Lung (tissue), 12 donors: Measurements from ENCODE around the gene ATAD3B. TPM values are rescaled to one million over a fixed set of nuclear protein-coding genes. Genes with fewer than 3 reads are reported as not detected.

Source experiments
- ATAC-seq: fragments of 200-7000 bp; cut with Tn5 transposase; one replicate; pipeline ENCODE4 v1.9.1; 2020; ENCODE audit warnings: moderate number of reproducible peaks; ENCODE audit not compliant: insufficient read depth, low FRiP score
- DNase-seq, 3 donors: peaks; one replicate each; pipeline ENCODE4 v3.0.0-alpha.2; 2013 to 2017
- H3K27ac ChIP-seq, 2 donors: one replicate each; pipeline ENCODE4 v1.5.1; 2013; ENCODE audit warnings: mild to moderate bottlenecking in 2 of 2, moderate library complexity in 2 of 2, control low read depth in 1 of 2, inconsistent platforms in 1 of 2, low read depth in 1 of 2, low read length in 1 of 2
- H3K27me3 ChIP-seq, 3 donors: one replicate each; pipeline ENCODE4 v1.5.1; 2013; ENCODE audit warnings: low read length in 2 of 3; ENCODE audit not compliant: control insufficient read depth in 3 of 3, insufficient read depth in 3 of 3
- H3K36me3 ChIP-seq, 4 donors: one replicate each; pipeline ENCODE4 v1.5.1; 2013; ENCODE audit warnings: low read length in 4 of 4, mild to moderate bottlenecking in 1 of 4, moderate library complexity in 1 of 4; ENCODE audit not compliant: control insufficient read depth in 4 of 4, insufficient read depth in 4 of 4
- H3K4me1 ChIP-seq, 5 donors: one replicate each; pipeline ENCODE4 v1.5.1; 2013; ENCODE audit warnings: low read length in 5 of 5, mild to moderate bottlenecking in 2 of 5, moderate library complexity in 1 of 5; ENCODE audit not compliant: control insufficient read depth in 5 of 5, insufficient read depth in 5 of 5
- H3K4me3 ChIP-seq: one replicate; pipeline ENCODE4 v1.5.1; 2013; ENCODE audit warnings: mild to moderate bottlenecking, control low read depth, moderate library complexity
- H3K9ac ChIP-seq, 2 donors: one replicate each; pipeline ENCODE4 v1.5.1; 2013; ENCODE audit warnings: low read length in 2 of 2, control low read depth in 1 of 2; ENCODE audit not compliant: insufficient read depth in 1 of 2
- H3K9me3 ChIP-seq, 4 donors: one replicate each; pipeline ENCODE4 v1.5.1; 2013; ENCODE audit warnings: low read length in 3 of 4, mild to moderate bottlenecking in 1 of 4, moderate library complexity in 1 of 4; ENCODE audit not compliant: control insufficient read depth in 4 of 4, insufficient read depth in 3 of 4
- CTCF ChIP-seq: IDR thresholded peaks from 2 replicates; pipeline ENCODE4 v1.5.1; 2012; ENCODE audit warnings: mild to moderate bottlenecking; ENCODE audit errors: control extremely low read depth, extremely low read depth
- WGBS, 2 donors: extraction: QIAGEN DNeasy Blood & Tissue Kit; methylation state at CpG; one replicate each; pipeline ENCODE4 v1.1.7; 2013; 5-methylcytosine and 5-hydroxymethylcytosine counted together
- polyA plus RNA-seq, 2 donors: library from polyadenylated mRNA; stranded (reverse); fragments of 200-250 nt; gene quantifications; one replicate each; pipeline ENCODE4 v1.2.1, GENCODE V29; 2013
- total RNA-seq, 2 donors: library from RNA; depleted of rRNA in 1 of 2; stranded (reverse); fragments of >200 nt in 1 of 2; gene quantifications; one replicate each; pipeline ENCODE4 v1.2.1, GENCODE V29; 2014 to 2021
- donor health status: control.
- donor health status: control.
- donor health status: Bipolar disorder and iron deficiency.
- donor health status: healthy.
- donor health status: DM: yes; HTN: yes; CAD: no.

The ATAD3B gene
- total and polyA plus RNA-seq, 4 donors: 21.6 to 39.0 (median 28.0) TPM

- Histone ChIP-seq H3K4me1 (peaks cover 0 to 10% (median 3%) of the 10 kb centered on the region in 5 donors), H3K36me3 (peaks cover 0 to 22% (median 3%) of the 10 kb centered on the region in 4 donors), H3K4me3 (peak overlapping the region; percentile 9), H3K27me3 (no peaks in the 10 kb centered on the region), H3K27ac (no peak overlapping the region), H3K9me3 (peaks cover 0 to 3% (median 0%) of the 10 kb centered on the region in 4 donors), H3K9ac (no peak overlapping the region)
- ATAC-seq (no peak), DNase-seq (peak; percentile 40 to 65 (median 43))
- TF ChIP-seq CTCF: no peak
- WGBS, 2 donors: 20 to 22% methylated on average over 55 to 66 of the region's 66 CpGs
These were observed 67.9 kb downstream of the ATAD3B start for GRCh38 chr1:1539310-1540089.

GRCh38 chr1:1540090-1540817, 68.7 kb downstream of the ATAD3B start, which contains the start of gene TMEM240:
TSS of gene TMEM240 (minus strand) at chr1:1540624. CDS start at chr1:1540346, 278 bp downstream.
- DNase-seq: peak; percentile 87 to 92 (median 89)
- no peaks in the 10 kb centered on the region for H3K27me3 ChIP-seq
- peaks cover 0 to 10% (median 3%) of the 10 kb centered on the region in 5 donors for H3K4me1 ChIP-seq
- H3K4me3 ChIP-seq: peak within 1 kb of the TSS; percentile 20
- no peak within 1 kb of the TSS for H3K9ac ChIP-seq
- ATAC-seq: peak; percentile 77
- H3K36me3 ChIP-seq: peaks cover 0 to 22% (median 3%) of the 10 kb centered on the region in 4 donors
- H3K9me3 ChIP-seq: peaks cover 0 to 3% (median 0%) of the 10 kb centered on the region in 4 donors
- peak within 1 kb of the TSS; percentile 2 to 9 for H3K27ac ChIP-seq
- WGBS, 2 donors: 0 to 1% methylated on average over 8 to 99 of the region's 100 CpGs
- no peak for TF ChIP-seq CTCF

- no peak overlapping the region for H3K9ac ChIP-seq
- peak overlapping the region; percentile 2 to 9 for H3K27ac ChIP-seq
- DNase-seq (no peak), ATAC-seq (peak; percentile 16)
- TF ChIP-seq CTCF: no peak
- H3K36me3 ChIP-seq: peaks cover 0 to 22% (median 3%) of the 10 kb centered on the region in 4 donors
- 60 to 66% methylated on average over 48 to 53 of the region's 53 CpGs for WGBS, 2 donors
- peak overlapping the region; percentile 20 for H3K4me3 ChIP-seq
- H3K27me3 ChIP-seq: no peaks in the 10 kb centered on the region
- H3K4me1 ChIP-seq: peaks cover 0 to 10% (median 3%) of the 10 kb centered on the region in 5 donors
- H3K9me3 ChIP-seq: peaks cover 0 to 3% (median 0%) of the 10 kb centered on the region in 4 donors
These were observed 69.5 kb downstream of the ATAD3B start for GRCh38 chr1:1540818-1541628.
